HEK293 (cell line): ENCODE results near the gene PRRT3.

Source experiments
- BCL11B ChIP-seq: fragments of 450-650 bp; formaldehyde crosslinking; IDR thresholded peaks from 2 replicates; pipeline ENCODE4 v1.5.1; 2016; ENCODE audit warnings: low read depth, missing biosample characterization, missing genetic modification characterization
- CTCF ChIP-seq: fragments of 450-650 bp; formaldehyde crosslinking; IDR thresholded peaks from 2 replicates; pipeline ENCODE4 v1.5.1; 2016; ENCODE audit warnings: missing biosample characterization, missing genetic modification characterization
- ELK4 ChIP-seq: IDR thresholded peaks from 2 replicates; pipeline ENCODE4 v1.6.1; 2011; ENCODE audit warnings: mild to moderate bottlenecking, low read depth, low read length, borderline replicate concordance
- KLF1 ChIP-seq: fragments of 450-650 bp; formaldehyde crosslinking; IDR thresholded peaks from 2 replicates; pipeline ENCODE4 v1.5.1; 2016; ENCODE audit warnings: missing biosample characterization, missing genetic modification characterization
- PBX3 ChIP-seq: sonication (generic); formaldehyde crosslinking; IDR thresholded peaks from 2 replicates; pipeline ENCODE4 v1.8.1; 2022; ENCODE audit warnings: mild to moderate bottlenecking, moderate library complexity, missing genetic modification reagents
- PRDM10 ChIP-seq: fragments of 450-650 bp; formaldehyde crosslinking; IDR thresholded peaks from 2 replicates; pipeline ENCODE4 v1.5.1; 2016; ENCODE audit warnings: missing biosample characterization, missing genetic modification characterization
- SP7 ChIP-seq: fragments of 450-650 bp; formaldehyde crosslinking; IDR thresholded peaks from 2 replicates; pipeline ENCODE4 v1.5.1; 2016; ENCODE audit warnings: missing biosample characterization, missing genetic modification characterization
- ZFP37 ChIP-seq: fragments of 450-650 bp; formaldehyde crosslinking; IDR thresholded peaks from 2 replicates; pipeline ENCODE4 v1.5.1; 2016; ENCODE audit warnings: missing biosample characterization, missing genetic modification characterization
- ZNF138 ChIP-seq: fragments of 450-650 bp; formaldehyde crosslinking; IDR thresholded peaks from 2 replicates; pipeline ENCODE4 v1.5.1; 2016; ENCODE audit warnings: missing biosample characterization, missing genetic modification characterization, borderline replicate concordance
- ZNF148 ChIP-seq: fragments of 450-650 bp; formaldehyde crosslinking; IDR thresholded peaks from 2 replicates; pipeline ENCODE4 v1.5.0; 2017; ENCODE audit warnings: missing biosample characterization, missing genetic modification characterization, borderline replicate concordance
- ZNF175 ChIP-seq: fragments of 450-650 bp; formaldehyde crosslinking; IDR thresholded peaks from 2 replicates; pipeline ENCODE4 v1.5.1; 2016; ENCODE audit warnings: missing biosample characterization, missing genetic modification characterization
- ZNF19 ChIP-seq: fragments of 450-650 bp; formaldehyde crosslinking; IDR thresholded peaks from 2 replicates; pipeline ENCODE4; 2016; ENCODE audit warnings: missing biosample characterization, missing genetic modification characterization, low read depth
- ZNF280D ChIP-seq: fragments of 450-650 bp; formaldehyde crosslinking; IDR thresholded peaks from 2 replicates; pipeline ENCODE4 v1.5.1; 2016; ENCODE audit warnings: missing biosample characterization, missing genetic modification characterization
- ZNF335 ChIP-seq: fragments of 450-650 bp; formaldehyde crosslinking; conservative IDR thresholded peaks from 2 replicates; pipeline ENCODE4 v1.5.1; 2016; ENCODE audit warnings: missing biosample characterization, missing genetic modification characterization
- ZNF354C ChIP-seq: fragments of 450-650 bp; formaldehyde crosslinking; IDR thresholded peaks from 2 replicates; pipeline ENCODE4 v1.5.1; 2016; ENCODE audit warnings: missing biosample characterization, missing genetic modification characterization, low read depth, borderline replicate concordance
- ZNF366 ChIP-seq: fragments of 450-650 bp; formaldehyde crosslinking; conservative IDR thresholded peaks from 2 replicates; pipeline ENCODE4 v1.5.1; 2016; ENCODE audit warnings: missing biosample characterization, missing genetic modification characterization
- ZNF37A ChIP-seq: fragments of 450-650 bp; IDR thresholded peaks from 2 replicates; pipeline ENCODE4 v1.5.1; 2018; ENCODE audit warnings: missing biosample characterization, missing genetic modification characterization
- ZNF558 ChIP-seq: fragments of 450-650 bp; formaldehyde crosslinking; IDR thresholded peaks from 2 replicates; pipeline ENCODE4 v1.5.1; 2016; ENCODE audit warnings: missing biosample characterization, missing genetic modification characterization
- ZNF561 ChIP-seq: fragments of 450-650 bp; IDR thresholded peaks from 2 replicates; pipeline ENCODE4 v1.5.1; 2018; ENCODE audit warnings: missing biosample characterization, missing genetic modification characterization, borderline replicate concordance
- ZNF600 ChIP-seq: fragments of 450-650 bp; formaldehyde crosslinking; IDR thresholded peaks from 2 replicates; pipeline ENCODE4 v1.5.1; 2016; ENCODE audit warnings: missing biosample characterization, missing genetic modification characterization
- ZNF658 ChIP-seq: fragments of 450-650 bp; formaldehyde crosslinking; IDR thresholded peaks from 2 replicates; pipeline ENCODE4; 2016; ENCODE audit warnings: missing biosample characterization, missing genetic modification characterization
- ZNF660 ChIP-seq: fragments of 450-650 bp; IDR thresholded peaks from 2 replicates; pipeline ENCODE4 v1.5.1; 2018; ENCODE audit warnings: missing biosample characterization, mild to moderate bottlenecking, missing genetic modification characterization
- ZNF670 ChIP-seq: fragments of 450-650 bp; formaldehyde crosslinking; IDR thresholded peaks from 2 replicates; pipeline ENCODE4 v1.5.1; 2016; ENCODE audit warnings: missing biosample characterization, missing genetic modification characterization, low read depth
- ZNF785 ChIP-seq: fragments of 450-650 bp; formaldehyde crosslinking; IDR thresholded peaks from 2 replicates; pipeline ENCODE4 v1.5.1; 2016; ENCODE audit warnings: missing biosample characterization, missing genetic modification characterization
- ZNF843 ChIP-seq: fragments of 450-650 bp; formaldehyde crosslinking; IDR thresholded peaks from 2 replicates; pipeline ENCODE4 v1.5.1; 2016; ENCODE audit warnings: missing biosample characterization, missing genetic modification characterization

Gene PRRT3

GRCh38 chr3:9976721-9977709 lies 24.8 kb upstream of the PRRT3 start (continued):
- no peak for TF ChIP-seq ZNF37A (tag by site-specific recombination)
- peak; percentile 54 for TF ChIP-seq ZNF335 (tag by site-specific recombination)
- TF ChIP-seq ZNF558 (tag by site-specific recombination): peak; percentile 79
- peak; percentile 91 for TF ChIP-seq ZNF660 (tag by site-specific recombination)
- TF ChIP-seq ZNF19 (tag by site-specific recombination): no peak
- TF ChIP-seq ZFP37 (tag by site-specific recombination): 0 out of 2 replicates have a peak, but pooled peaks have one; percentile 45
- no peak for TF ChIP-seq CTCF
- TF ChIP-seq ZNF354C (tag by site-specific recombination): no peak
- no peak for TF ChIP-seq ZNF670 (tag by site-specific recombination)
- TF ChIP-seq ZNF366: 0 out of 2 replicates have a peak, but pooled peaks have one; percentile 35
- peak; percentile 97 for TF ChIP-seq SP7 (tag by site-specific recombination)
- peak; percentile 67; the same call in 1 of the 2 replicates for TF ChIP-seq ZNF561 (tag by site-specific recombination)
- TF ChIP-seq ZNF148 (tag by site-specific recombination): no peak
- no peak for TF ChIP-seq ZNF658 (tag by site-specific recombination)
- peak; percentile 88 for TF ChIP-seq ZNF600 (tag by site-specific recombination)
- TF ChIP-seq ZNF785: no peak
- no peak for TF ChIP-seq ZNF280D
- TF ChIP-seq PBX3 (CRISPR knock-in tag): no peak
- TF ChIP-seq ZNF843: peak; percentile 76
- TF ChIP-seq ELK4: no peak
- no peak for TF ChIP-seq BCL11B (tag by site-specific recombination)
- no peak for TF ChIP-seq ZNF138 (tag by site-specific recombination)
- peak; percentile 70 for TF ChIP-seq PRDM10 (tag by site-specific recombination)
- TF ChIP-seq KLF1 (tag by site-specific recombination): peak; percentile 29
- no peak for TF ChIP-seq ZNF175
